ENCODE results near the gene TRPM3. TPM values are rescaled to one million over a fixed set of nuclear protein-coding genes. Genes with fewer than 3 reads are reported as not detected.

TRPM3 gene
- total and polyA plus RNA-seq, 2 of the 8 experiments (the other 6 are each of a cell fraction or from before 2014, with no cell fraction given), result 2.4 to 10.9 TPM

- H3K27me3 ChIP-seq (replicated peaks in 1 of 4; ENCODE audit: control insufficient read depth in 3 of 4, extremely low read depth in 1 of 4, insufficient read depth in 3 of 4, low read length in 3 of 4), result no peaks in the 10 kb centered on the region
- H2AFZ ChIP-seq (ENCODE audit: low read length), result no peak overlapping the region
- no peaks in the 10 kb centered on the region for H3K23me2 ChIP-seq (ENCODE audit: low read depth, low read length)
- ChIA-PET POLR2A (ENCODE audit: partially characterized antibody) (interaction anchor here (1.1 to 1.7 kb wide), 3 partner anchors 8 to 10 kb away, joined by 3 to 4 read pairs (median 3); no protein-coding TSS in a partner anchor), CTCF (ENCODE audit: partially characterized antibody) (interaction anchor here (2.2 kb wide), 1 partner anchor 17 kb away, joined by 4 read pairs; no protein-coding TSS in a partner anchor)
- H3K4me2 ChIP-seq (ENCODE audit: insufficient read depth in 1 of 2, low read depth in 2 of 2, low read length in 2 of 2), result no peak overlapping the region
- H3K14ac ChIP-seq (ENCODE audit: insufficient read length), result no peak overlapping the region
- no peak overlapping the region for H3K27ac ChIP-seq (ENCODE audit: low read depth, low read length)
- H3K4ac ChIP-seq (replicated peaks; ENCODE audit: insufficient read length, low read depth, low read length), result no peak overlapping the region
- no peak overlapping the region for H2BK12ac ChIP-seq (ENCODE audit: low read depth, low read length)
- FAIRE-seq (no peak), DNase-seq (ENCODE audit: low read depth in 1 of 2, low spot score in 2 of 2) (no peak)
- H4K5ac ChIP-seq (ENCODE audit: insufficient read length, low read depth, low read length), result no peak overlapping the region
- H3K23ac ChIP-seq (ENCODE audit: insufficient read length), result no peak overlapping the region
- H2BK20ac ChIP-seq (ENCODE audit: low read length), result no peak overlapping the region
- H3K79me1 ChIP-seq (ENCODE audit: low read depth, low read length), result no peaks in the 10 kb centered on the region
- H4K20me1 ChIP-seq (replicated peaks in 1 of 2; ENCODE audit: control insufficient read depth in 1 of 2, insufficient read depth in 2 of 2, low read length in 2 of 2), result no peaks in the 10 kb centered on the region
- no peak overlapping the region for H3K9ac ChIP-seq (replicated peaks in 1 of 4; ENCODE audit: extremely low read depth in 1 of 4, low read depth in 3 of 4, low read length in 3 of 4)
- no peak overlapping the region for H2BK15ac ChIP-seq (ENCODE audit: low read length)
- peaks cover 0 to 3% (median 0%) of the 10 kb centered on the region in 4 experiments; a peak in 1 of 8 replicates for H3K36me3 ChIP-seq (ENCODE audit: control insufficient read depth in 2 of 4, insufficient read depth in 4 of 4, low read length in 3 of 4)
- H2AK5ac ChIP-seq (ENCODE audit: low read depth, low read length), result no peak overlapping the region
- no peak overlapping the region for H4K91ac ChIP-seq (replicated peaks; ENCODE audit: insufficient read length, low read length)
- no peaks in the 10 kb centered on the region for H3K79me2 ChIP-seq (ENCODE audit: control insufficient read depth in 1 of 2, insufficient read depth in 2 of 2, low read length in 2 of 2)
- WGBS, 2 experiments (ENCODE audit: extremely low coverage in 1 of 2, insufficient coverage in 1 of 2, insufficient read length in 1 of 2, insufficient replicate concordance in 2 of 2, low coverage in 1 of 2, low lambda C conversion rate in 2 of 2, missing lambda C conversion rate in 1 of 2), result 89% methylated on average over 2 of the region's 2 CpGs; no CpG with 5 or more reads in 1 of the 2 experiments
- H4K8ac ChIP-seq (ENCODE audit: extremely low read depth, insufficient read depth, low read length), result no peak overlapping the region
- H3K4me3 ChIP-seq (ENCODE audit: extremely low read depth in 1 of 4, insufficient read depth in 2 of 4, low read depth in 3 of 4, low read length in 4 of 4), result no peak overlapping the region
- no peak overlapping the region for H2BK5ac ChIP-seq (ENCODE audit: low read depth, low read length)
- H3K18ac ChIP-seq (ENCODE audit: extremely low read depth, low read length), result no peak overlapping the region
- no peak overlapping the region for H2BK120ac ChIP-seq (replicated peaks; ENCODE audit: low read depth, low read length)
- peaks cover 0 to 5% (median 2%) of the 10 kb centered on the region in 4 experiments; a peak in 4 of 7 replicates for H3K4me1 ChIP-seq (replicated peaks in 1 of 4; ENCODE audit: control insufficient read depth in 3 of 4, insufficient read depth in 4 of 4, low read length in 3 of 4)
- no peaks in the 10 kb centered on the region; a peak in 1 of 4 replicates for H3K9me3 ChIP-seq (ENCODE audit: insufficient read depth in 2 of 2, low read depth in 1 of 2, low read length in 1 of 2)
- no peak overlapping the region for H3K56ac ChIP-seq (replicated peaks; ENCODE audit: insufficient read length, low read depth, low read length)
- TF ChIP-seq CBX8 (IDR thresholded peaks at IDR 0.05; ENCODE audit: borderline replicate concordance, low read depth, low read length), result no peak
- TF ChIP-seq TBP (IDR thresholded peaks at IDR 0.05; ENCODE audit: low read depth, low read length), result no peak
- TF ChIP-seq HDAC6 (IDR thresholded peaks at IDR 0.05; ENCODE audit: low read depth, low read length), result no peak
- TF ChIP-seq FOSL1 (IDR thresholded peaks at IDR 0.05; ENCODE audit: insufficient read depth, low read depth, low read length), result no peak
- TF ChIP-seq SIX5 (IDR thresholded peaks at IDR 0.05; ENCODE audit: low read depth, low read length), result no peak
These were observed 7.4 kb upstream of the TRPM3 start for GRCh38 chr9:71128796-71129195.

Data from H1 (cell line).